ENCODE measurements around the gene TPRG1L. TPM values are rescaled to one million over a fixed set of nuclear protein-coding genes. Genes with fewer than 3 reads are reported as not detected.

The TPRG1L gene
- total RNA-seq, 4 donors from 2014 or later, result 42.6 to 60.3 (median 52.5) TPM

DNA sequence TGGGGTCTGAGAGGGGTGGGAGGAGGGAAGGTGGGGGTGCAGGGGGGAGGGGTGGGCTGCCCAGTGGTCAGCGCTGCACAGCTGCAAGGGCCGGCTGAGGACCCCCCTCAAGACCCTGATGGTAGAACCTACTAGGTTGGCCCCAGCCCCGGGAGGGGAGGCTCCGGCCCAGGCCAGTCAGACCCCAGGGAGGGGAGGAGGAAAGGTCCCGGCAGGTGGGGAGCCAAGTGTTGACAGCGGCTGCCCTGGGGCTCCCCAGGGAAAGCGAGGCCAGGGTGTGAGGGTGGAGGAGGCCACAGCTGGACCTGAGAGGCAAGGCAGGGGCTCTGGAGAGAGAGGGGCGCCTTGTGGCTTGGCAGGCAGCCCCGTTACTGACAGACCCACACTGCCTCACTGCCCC, 44.6 kb upstream of the TPRG1L start:
- TF ChIP-seq, protein P1, sequence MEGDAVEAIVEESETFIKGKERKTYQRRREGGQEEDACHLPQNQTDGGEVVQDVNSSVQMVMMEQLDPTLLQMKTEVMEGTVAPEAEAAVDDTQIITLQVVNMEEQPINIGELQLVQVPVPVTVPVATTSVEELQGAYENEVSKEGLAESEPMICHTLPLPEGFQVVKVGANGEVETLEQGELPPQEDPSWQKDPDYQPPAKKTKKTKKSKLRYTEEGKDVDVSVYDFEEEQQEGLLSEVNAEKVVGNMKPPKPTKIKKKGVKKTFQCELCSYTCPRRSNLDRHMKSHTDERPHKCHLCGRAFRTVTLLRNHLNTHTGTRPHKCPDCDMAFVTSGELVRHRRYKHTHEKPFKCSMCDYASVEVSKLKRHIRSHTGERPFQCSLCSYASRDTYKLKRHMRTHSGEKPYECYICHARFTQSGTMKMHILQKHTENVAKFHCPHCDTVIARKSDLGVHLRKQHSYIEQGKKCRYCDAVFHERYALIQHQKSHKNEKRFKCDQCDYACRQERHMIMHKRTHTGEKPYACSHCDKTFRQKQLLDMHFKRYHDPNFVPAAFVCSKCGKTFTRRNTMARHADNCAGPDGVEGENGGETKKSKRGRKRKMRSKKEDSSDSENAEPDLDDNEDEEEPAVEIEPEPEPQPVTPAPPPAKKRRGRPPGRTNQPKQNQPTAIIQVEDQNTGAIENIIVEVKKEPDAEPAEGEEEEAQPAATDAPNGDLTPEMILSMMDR (IDR thresholded peaks at IDR 0.05; ENCODE audit: low read depth), result no peak

DNA sequence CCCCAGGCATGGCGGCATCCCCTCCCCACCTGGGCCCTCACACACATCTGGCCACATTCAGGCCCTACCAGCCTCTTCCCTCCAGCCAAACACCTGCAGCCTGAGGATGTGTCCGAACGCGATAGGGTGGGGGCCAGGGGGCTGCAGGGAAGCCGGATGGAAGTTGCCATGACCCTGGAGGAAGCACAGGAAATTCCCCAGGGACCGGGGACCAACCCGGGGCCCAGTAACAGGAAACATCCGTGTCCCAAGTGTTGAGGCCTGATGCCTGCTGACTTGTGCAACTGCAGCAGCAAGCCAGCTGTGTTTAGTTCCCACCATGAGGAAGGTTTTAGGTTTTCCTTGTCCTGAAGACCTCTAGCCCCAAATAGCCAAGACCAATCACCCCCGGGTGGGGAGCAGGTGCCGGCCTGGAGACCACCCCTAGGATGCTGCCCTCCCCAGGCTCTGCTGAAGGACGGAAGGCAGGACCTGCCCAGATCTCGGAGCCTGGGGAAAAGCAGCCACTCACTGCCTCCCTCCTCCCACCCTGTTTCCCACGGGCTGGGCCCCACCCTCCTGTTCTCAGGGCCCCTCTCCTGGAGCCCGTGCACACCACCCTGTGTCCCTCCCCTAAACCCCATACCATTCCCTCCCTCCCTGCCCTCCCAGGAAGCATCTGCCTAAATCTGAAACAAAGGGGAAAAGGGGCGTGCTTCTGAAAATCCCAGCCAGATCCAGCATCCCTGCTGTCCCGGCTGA, 43.3 kb upstream of the TPRG1L start:
- TF ChIP-seq, protein P1 (IDR thresholded peaks at IDR 0.05; ENCODE audit: low read depth), result no peak

GRCh38 chr1:3584915-3585314, 39.9 kb upstream of the TPRG1L start:
- TF ChIP-seq, protein P1 (IDR thresholded peaks at IDR 0.05; ENCODE audit: low read depth), result no peak

DNA sequence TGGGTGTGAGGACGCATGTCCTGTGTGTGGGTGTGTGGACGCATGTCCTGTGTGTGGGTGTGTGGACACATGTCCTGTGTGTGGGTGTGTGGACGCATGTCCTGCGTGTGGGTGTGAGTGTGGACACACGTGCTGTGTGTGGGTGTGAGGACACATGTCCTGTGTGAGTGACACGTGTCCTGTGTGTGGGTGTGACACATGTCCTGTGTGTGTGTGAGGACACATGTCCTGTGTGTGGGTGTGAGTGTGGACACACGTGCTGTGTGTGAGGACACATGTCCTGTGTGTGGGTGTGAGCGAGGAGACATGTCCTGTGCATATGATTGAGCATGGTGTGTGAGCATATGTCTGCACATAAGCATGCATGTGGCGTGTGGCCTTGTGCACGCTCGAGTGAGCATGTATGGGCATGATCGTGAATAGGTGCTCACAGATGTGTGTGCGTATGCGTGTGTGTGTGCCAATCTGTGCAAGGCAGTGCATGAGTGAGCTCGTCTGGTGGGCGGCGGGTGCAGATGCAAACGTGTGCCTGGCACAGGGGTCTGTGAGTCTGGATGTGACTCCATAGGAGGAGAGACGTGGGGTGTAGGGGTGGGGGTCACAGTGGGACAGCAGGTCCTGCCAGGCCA, 38.8 kb upstream of the TPRG1L start:
- TF ChIP-seq, protein P1 (IDR thresholded peaks at IDR 0.05; ENCODE audit: low read depth), result no peak

GRCh38 chr1:3586986-3587759, 37.6 kb upstream of the TPRG1L start:
- TF ChIP-seq, protein P1 (IDR thresholded peaks at IDR 0.05; ENCODE audit: low read depth), result no peak

- TF ChIP-seq, protein P1 (IDR thresholded peaks at IDR 0.05; ENCODE audit: low read depth), result no peak
Observed at GRCh38 chr1:3588395-3588794, 36.4 kb upstream of the TPRG1L start.

Data from subcutaneous adipose tissue (tissue), 4 donors.